ENCODE measurements around the gene PARK7.
"Not testable (repeated sequence)": the region's sequence is repeated elsewhere in the genome, so short reads cannot be mapped to it uniquely, and the experiment has no call there.

DNA sequence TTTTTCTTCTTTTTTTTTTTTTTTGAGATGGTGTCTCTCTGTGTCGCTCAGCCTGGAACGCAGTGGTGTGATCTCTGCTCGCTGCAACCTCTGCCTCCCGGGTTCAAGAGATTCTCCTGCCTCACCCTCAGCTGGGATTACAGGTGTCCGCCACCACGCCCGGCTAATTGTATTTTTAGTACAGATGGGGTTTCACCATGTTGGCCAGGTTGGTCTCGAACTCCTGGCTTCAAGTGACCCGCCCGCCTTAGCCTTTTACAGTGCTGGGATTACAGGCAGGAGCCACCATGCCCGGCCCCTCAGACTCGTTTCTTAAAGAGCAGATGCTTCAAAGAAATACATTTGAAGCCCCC is 1.8 kb downstream of the PARK7 start:
- TF ChIP-seq, protein P1, sequence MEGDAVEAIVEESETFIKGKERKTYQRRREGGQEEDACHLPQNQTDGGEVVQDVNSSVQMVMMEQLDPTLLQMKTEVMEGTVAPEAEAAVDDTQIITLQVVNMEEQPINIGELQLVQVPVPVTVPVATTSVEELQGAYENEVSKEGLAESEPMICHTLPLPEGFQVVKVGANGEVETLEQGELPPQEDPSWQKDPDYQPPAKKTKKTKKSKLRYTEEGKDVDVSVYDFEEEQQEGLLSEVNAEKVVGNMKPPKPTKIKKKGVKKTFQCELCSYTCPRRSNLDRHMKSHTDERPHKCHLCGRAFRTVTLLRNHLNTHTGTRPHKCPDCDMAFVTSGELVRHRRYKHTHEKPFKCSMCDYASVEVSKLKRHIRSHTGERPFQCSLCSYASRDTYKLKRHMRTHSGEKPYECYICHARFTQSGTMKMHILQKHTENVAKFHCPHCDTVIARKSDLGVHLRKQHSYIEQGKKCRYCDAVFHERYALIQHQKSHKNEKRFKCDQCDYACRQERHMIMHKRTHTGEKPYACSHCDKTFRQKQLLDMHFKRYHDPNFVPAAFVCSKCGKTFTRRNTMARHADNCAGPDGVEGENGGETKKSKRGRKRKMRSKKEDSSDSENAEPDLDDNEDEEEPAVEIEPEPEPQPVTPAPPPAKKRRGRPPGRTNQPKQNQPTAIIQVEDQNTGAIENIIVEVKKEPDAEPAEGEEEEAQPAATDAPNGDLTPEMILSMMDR (IDR thresholded peaks at IDR 0.05; ENCODE audit: low read depth, low read length, poor library complexity, severe bottlenecking): not testable (repeated sequence)
- TF ChIP-seq EZH2phosphoT487 (IDR thresholded peaks at IDR 0.05; ENCODE audit: borderline replicate concordance, low read length): not testable (repeated sequence)

Data from DOHH2 (cell line).